GM12873 (cell line): ENCODE measurements around the gene KRT4.

Experiments
- TF ChIP-seq, protein P1 (sequence below): IDR thresholded peaks from 2 replicates; pipeline ENCODE4 v1.5.1; 2012; ENCODE audit warnings: low read depth, mild to moderate bottlenecking, moderate library complexity, low read length, control low read depth; ENCODE audit not compliant: insufficient read depth; ENCODE audit errors: missing control alignments

The KRT4 gene

DNA sequence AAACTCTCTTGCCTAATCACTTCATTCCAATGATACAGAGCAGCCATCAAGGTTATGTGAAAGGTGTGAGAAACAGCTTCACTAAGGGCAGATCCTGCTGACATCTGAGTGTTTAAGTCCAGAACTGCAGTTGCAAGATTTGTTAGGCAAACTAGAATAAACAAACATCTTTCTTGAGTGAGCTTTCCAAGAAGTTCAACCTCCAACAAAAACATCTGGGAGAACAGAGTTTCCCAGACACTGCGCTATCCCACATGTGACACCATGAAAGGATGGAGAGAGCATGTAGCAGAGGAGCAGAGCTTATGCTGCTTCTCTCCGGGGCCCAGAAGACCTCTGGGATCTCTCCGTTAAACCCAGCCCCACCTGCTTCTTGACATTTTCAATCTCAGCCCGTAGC is 42.4 kb downstream of the KRT4 start:
- TF ChIP-seq, protein P1, sequence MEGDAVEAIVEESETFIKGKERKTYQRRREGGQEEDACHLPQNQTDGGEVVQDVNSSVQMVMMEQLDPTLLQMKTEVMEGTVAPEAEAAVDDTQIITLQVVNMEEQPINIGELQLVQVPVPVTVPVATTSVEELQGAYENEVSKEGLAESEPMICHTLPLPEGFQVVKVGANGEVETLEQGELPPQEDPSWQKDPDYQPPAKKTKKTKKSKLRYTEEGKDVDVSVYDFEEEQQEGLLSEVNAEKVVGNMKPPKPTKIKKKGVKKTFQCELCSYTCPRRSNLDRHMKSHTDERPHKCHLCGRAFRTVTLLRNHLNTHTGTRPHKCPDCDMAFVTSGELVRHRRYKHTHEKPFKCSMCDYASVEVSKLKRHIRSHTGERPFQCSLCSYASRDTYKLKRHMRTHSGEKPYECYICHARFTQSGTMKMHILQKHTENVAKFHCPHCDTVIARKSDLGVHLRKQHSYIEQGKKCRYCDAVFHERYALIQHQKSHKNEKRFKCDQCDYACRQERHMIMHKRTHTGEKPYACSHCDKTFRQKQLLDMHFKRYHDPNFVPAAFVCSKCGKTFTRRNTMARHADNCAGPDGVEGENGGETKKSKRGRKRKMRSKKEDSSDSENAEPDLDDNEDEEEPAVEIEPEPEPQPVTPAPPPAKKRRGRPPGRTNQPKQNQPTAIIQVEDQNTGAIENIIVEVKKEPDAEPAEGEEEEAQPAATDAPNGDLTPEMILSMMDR: no peak

DNA sequence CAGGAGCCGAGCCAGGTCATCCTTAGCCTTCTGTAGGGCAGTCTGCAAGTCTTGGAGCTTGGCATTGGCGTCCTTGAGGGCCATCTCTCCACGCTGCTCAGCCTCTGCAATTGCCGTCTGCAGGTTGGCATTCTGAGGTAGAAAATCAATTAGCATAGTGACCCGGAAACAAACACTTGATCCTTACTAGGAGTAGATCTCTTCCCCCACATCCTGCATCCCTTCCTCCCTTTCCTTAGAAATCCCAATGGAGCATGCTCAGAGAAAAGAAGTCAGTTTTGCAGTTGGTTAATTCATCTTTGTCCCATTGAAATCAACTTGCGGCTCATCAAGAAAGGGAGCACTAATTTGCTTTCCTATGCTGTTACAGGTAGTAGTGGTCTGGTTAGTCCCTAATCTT is 42.8 kb downstream of the KRT4 start:
- TF ChIP-seq, protein P1: no peak

- TF ChIP-seq, protein P1: no peak
Observed at GRCh38 chr12:52769946-52770345, 44.0 kb downstream of the KRT4 start.

- TF ChIP-seq, protein P1: no peak
Observed at GRCh38 chr12:52769354-52769753, 44.6 kb downstream of the KRT4 start.

DNA sequence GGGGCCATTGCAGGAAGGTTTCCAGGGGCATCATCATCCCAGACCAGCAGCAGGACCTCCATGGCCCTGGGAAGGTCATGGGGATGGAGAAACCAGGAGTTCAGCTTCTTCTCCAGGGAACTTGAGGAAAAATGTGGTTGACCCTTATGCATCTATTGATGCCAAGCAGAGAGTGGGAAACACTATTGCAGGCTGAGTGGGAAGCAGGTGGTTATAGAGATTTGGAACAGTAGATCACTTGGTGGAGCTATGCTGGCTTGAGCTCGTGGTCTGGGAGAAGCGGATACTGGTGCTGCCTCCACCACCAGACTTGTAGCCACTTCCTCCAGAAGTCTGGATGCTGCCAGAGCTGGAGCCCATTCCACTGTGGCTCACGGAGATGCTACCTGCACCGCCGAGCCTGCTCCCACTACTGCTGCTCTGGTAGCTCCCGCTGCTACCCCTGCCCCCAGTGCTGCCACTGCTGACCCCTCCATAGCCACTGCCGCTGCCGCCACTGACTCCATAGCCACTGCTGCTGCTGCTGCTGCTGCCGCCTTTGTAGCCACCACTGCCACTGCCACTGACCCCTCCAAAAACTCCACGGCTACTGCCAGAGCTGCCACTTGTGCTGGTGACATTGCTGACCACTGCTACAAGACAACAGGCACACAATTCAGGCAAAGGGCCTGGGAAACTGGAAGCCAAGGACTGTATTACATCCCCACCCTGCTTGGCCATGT is 45.3 kb downstream of the KRT4 start:
- TF ChIP-seq, protein P1: no peak

- TF ChIP-seq, protein P1: no peak
Observed at GRCh38 chr12:52767427-52767826, 46.5 kb downstream of the KRT4 start.

- TF ChIP-seq, protein P1: no peak
Observed at GRCh38 chr12:52767020-52767379, 46.9 kb downstream of the KRT4 start.
